ENCODE results near the gene SLC13A4. TPM values are rescaled to one million over a fixed set of nuclear protein-coding genes. Genes with fewer than 3 reads are reported as not detected.

Gene SLC13A4
- total RNA-seq, 1 donor from 2014 or later, result not detected

Other genes with a start within 250 kb of the SLC13A4 start
- gene CNOT4, start 218.1 kb downstream of the SLC13A4 start, total RNA-seq, result 5.8 and 7.3 TPM in 2 replicates
- gene NUP205, start 170.3 kb downstream of the SLC13A4 start, total RNA-seq, result 35.5 and 47.4 TPM in 2 replicates
- gene STMP1, start 65.7 kb downstream of the SLC13A4 start, total RNA-seq, result 5.3 and 5.7 TPM in 2 replicates
- gene FAM180A, start 20.6 kb upstream of the SLC13A4 start, total RNA-seq, result not detected in 2 replicates
- gene MTPN, start 249.2 kb upstream of the SLC13A4 start, total RNA-seq, result 108 TPM in 2 replicates

Data from dermis microvascular lymphatic vessel endothelial cell (primary cell).